ENCODE results near the gene SOBP.
"Not testable (repeated sequence)": the region's sequence is repeated elsewhere in the genome, so short reads cannot be mapped to it uniquely, and the experiment has no call there.

GRCh38 chr6:107553121-107553520 lies 63.2 kb downstream of the SOBP start:
- TF ChIP-seq, protein P1, sequence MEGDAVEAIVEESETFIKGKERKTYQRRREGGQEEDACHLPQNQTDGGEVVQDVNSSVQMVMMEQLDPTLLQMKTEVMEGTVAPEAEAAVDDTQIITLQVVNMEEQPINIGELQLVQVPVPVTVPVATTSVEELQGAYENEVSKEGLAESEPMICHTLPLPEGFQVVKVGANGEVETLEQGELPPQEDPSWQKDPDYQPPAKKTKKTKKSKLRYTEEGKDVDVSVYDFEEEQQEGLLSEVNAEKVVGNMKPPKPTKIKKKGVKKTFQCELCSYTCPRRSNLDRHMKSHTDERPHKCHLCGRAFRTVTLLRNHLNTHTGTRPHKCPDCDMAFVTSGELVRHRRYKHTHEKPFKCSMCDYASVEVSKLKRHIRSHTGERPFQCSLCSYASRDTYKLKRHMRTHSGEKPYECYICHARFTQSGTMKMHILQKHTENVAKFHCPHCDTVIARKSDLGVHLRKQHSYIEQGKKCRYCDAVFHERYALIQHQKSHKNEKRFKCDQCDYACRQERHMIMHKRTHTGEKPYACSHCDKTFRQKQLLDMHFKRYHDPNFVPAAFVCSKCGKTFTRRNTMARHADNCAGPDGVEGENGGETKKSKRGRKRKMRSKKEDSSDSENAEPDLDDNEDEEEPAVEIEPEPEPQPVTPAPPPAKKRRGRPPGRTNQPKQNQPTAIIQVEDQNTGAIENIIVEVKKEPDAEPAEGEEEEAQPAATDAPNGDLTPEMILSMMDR (IDR thresholded peaks at IDR 0.05), result not testable (repeated sequence)
- not testable (repeated sequence) for TF ChIP-seq POLR2A (IDR thresholded peaks at IDR 0.05)
